Heart left ventricle (tissue), 16 donors: Measurements from ENCODE around the gene TNFAIP2. TPM values are rescaled to one million over a fixed set of nuclear protein-coding genes. Genes with fewer than 3 reads are reported as not detected.

Experiments used
- ATAC-seq, 4 donors: fragments of 200-7000 bp; cut with Tn5 transposase; one replicate each; pipeline ENCODE4 v1.9.1; 2020 to 2022; ENCODE audit warnings: moderate library complexity in 4 of 4, mild to moderate bottlenecking in 3 of 4, moderate number of reproducible peaks in 1 of 4
- DNase-seq, 5 donors: peaks; one replicate each; pipeline ENCODE4 v3.0.0-alpha.2; 2020
- H3K27ac ChIP-seq, 12 donors: fragments of 200-600 bp; sonication (generic) in 4 of 12; one replicate each; pipeline versions ENCODE4 v1.5.0 to v1.8.0; 2016 to 2022; ENCODE audit warnings: mild to moderate bottlenecking in 2 of 12
- H3K27me3 ChIP-seq, 9 donors: fragments of 200-600 bp; sonication (generic) in 2 of 9; one replicate each; pipeline versions ENCODE4 v1.5.1 to v1.8.0; 2016 to 2022; ENCODE audit warnings: mild to moderate bottlenecking in 3 of 9
- H3K36me3 ChIP-seq, 9 donors: fragments of 200-600 bp; sonication (generic) in 2 of 9; one replicate each; pipeline versions ENCODE4 v1.5.0 to v1.8.0; 2018 to 2022; ENCODE audit warnings: mild to moderate bottlenecking in 2 of 9
- H3K4me1 ChIP-seq, 12 donors: fragments of 200-600 bp; sonication (generic) in 4 of 12; one replicate each; pipeline versions ENCODE4 v1.5.0 to v1.8.0; 2016 to 2022; ENCODE audit warnings: mild to moderate bottlenecking in 3 of 12
- H3K4me3 ChIP-seq, 12 donors: fragments of 200-600 bp; sonication (generic) in 4 of 12; one replicate each; pipeline versions ENCODE4 v1.5.0 to v1.8.0; 2017 to 2022; ENCODE audit warnings: mild to moderate bottlenecking in 9 of 12, moderate library complexity in 4 of 12
- H3K9me3 ChIP-seq, 12 donors: fragments of 200-600 bp; sonication (generic) in 4 of 12; one replicate each; pipeline versions ENCODE4 v1.5.0 to v1.8.0; 2016 to 2022; ENCODE audit warnings: mild to moderate bottlenecking in 1 of 12
- CTCF ChIP-seq, 12 donors: fragments of 200-600 bp; sonication (generic) in 4 of 12; IDR thresholded peaks; one replicate each; pipeline versions ENCODE4 v1.5.0 to v1.8.0; 2018 to 2022; ENCODE audit warnings: antibody characterized with exemption in 12 of 12, mild to moderate bottlenecking in 5 of 12
- POLR2A ChIP-seq, 2 donors: fragments of 450-650 bp; IDR thresholded peaks; one replicate each; pipeline ENCODE4 v1.6.1; 2017; ENCODE audit warnings: antibody characterized with exemption in 2 of 2, mild to moderate bottlenecking in 2 of 2, moderate library complexity in 2 of 2
- WGBS, 4 donors: extraction: QIAGEN DNeasy Blood & Tissue Kit in 2 of 4; methylation state at CpG; one replicate each; pipeline versions ENCODE4 v1.1.5 to v1.1.7; 2013 to 2018; 5-methylcytosine and 5-hydroxymethylcytosine counted together
- intact Hi-C, 10 donors: fragments of 100-400 bp; cut with DNase I; formaldehyde crosslinking; loops; one replicate each; pipeline versions ENCODE4 v1.11.1 to v1.14.2; 2022
- polyA plus RNA-seq, 2 donors: library from polyadenylated mRNA; stranded (reverse); fragments of 200-250 nt; gene quantifications; one replicate each; pipeline ENCODE4 v1.2.3, GENCODE V29; 2013
- total RNA-seq, 9 donors: library from RNA; depleted of rRNA in 2 of 9; stranded (reverse); fragments of >200 nt in 2 of 9; fragmentation: NEBNext Ultra II Directional in 3 of 9; extraction: Animal tissue kit (Norgen Biotek cat#: 25700) in 3 of 9; gene quantifications; one replicate each; pipeline versions ENCODE4 v1.1.0 to v1.2.4, GENCODE V29; 2016 to 2023
- donor health status: ischemic (EF 13 %, LVEDD 7.1; RV severe dilation, severe dysfunction).
- donor health status: healthy with polysubstance abuse.
- donor health status: DM: no; HTN: yes; CAD: no.
- donor health status: DM: no; HTN: no; CAD: no.
- donor health status: ischemic (EF 25% LVEDD 6.9; RV normal size, moderate dysfunction).
- donor health status: ischemic (EF 25% LVEDD 5.7; RV mildly dilated, moderate dysfunction).
- donor health status: healthy.
- donor health status: DM: yes; HTN: yes; CAD: no.
- donor health status: ischemic (EF 35%, LVEDD 5.7; RV mildly dilated, moderate dysfunction).
- donor health status: nonischemic (EF 11% LVEDD 7.7; RV severe dilation, severe dysfunction).
- donor health status: DM: yes; HTN: yes; CAD: no.
- donor health status: PGD.
- donor health status: ischemic (EF 29% LVEDD 5.4; RV normal size, mild dysfunction).
- donor health status: nonischemic (EF 23%, LVEDD 6.1; RV moderate dilation, normal function).

TNFAIP2 gene
- total and polyA plus RNA-seq, 11 donors: 22.0 to 253 (median 33.5) TPM

DNA sequence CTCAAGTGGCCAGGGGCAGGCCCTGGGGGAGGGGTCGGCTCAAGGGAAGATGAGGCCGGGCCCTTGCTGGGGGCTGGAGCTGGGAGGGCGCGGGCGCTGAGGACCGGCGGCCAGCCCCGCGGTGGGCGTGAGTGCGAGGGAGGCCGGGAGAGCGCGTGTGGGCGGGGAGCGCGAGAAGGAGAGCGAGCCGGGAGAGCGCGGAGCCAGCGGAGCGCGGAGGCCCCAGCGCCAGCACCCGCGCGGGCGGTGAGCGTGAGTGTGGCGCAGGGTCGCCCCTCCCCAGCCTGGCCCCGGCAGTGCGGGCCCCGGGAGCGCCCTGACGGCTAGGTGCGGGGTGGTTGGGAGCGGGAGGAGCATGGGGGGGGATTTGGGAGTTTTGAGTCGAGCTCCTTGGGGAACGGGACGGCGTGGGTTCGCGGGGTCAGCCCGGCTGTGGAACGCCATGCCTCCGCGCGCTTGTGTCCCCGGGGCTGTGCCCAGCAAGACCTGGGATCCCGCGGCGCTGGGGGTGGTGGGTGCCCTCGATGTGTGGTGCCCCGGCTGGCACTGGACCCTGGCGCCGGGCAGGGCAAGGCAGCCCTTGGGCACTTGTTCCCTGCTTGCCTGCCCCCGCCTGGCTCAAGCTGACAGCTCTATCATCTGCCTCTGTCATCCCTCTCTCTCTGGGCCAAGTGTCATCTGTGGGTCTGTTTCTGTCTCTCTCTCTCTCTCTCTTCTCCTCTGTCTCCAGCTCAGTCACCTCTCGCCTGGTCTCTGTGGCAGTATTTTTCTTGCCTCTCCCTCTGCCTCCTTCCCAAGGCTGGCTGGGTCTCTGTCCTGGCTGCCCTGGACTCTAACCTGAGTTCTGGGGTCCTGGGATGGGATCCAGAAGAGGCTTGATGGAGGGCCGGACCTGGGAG is 39.0 kb upstream of the TNFAIP2 start, which contains the start of gene LBHD2:
Gene LBHD2, plus strand, starts transcription at position 190 of the 899 bp plus-strand sequence. CDS start 1,803 bp downstream, outside the sequence.
- ATAC-seq (peak in 1 of 4 donors; percentile 63), DNase-seq (peak in 3 of 5 donors; percentile 5 to 54 (median 24))
- no peak within 1 kb of the TSS for H3K27ac ChIP-seq
- H3K36me3 ChIP-seq: no peaks in the 10 kb centered on the region
- peak within 1 kb of the TSS in 4 of 12 donors; percentile 12 to 35 (median 22) for H3K4me3 ChIP-seq
- peaks cover 0 to 7% (median 0%) of the 10 kb centered on the region in 12 donors for H3K4me1 ChIP-seq
- WGBS, 4 donors: 17 to 63% (median 20%) methylated on average over 11 to 61 of the region's 61 CpGs
- TF ChIP-seq POLR2A (IDR thresholded peaks at IDR 0.05): no peak
- no peak for TF ChIP-seq CTCF (IDR thresholded peaks at IDR 0.05)
- intact Hi-C loops: loop anchor here in 1 of 10 donors (10.0 kb wide), 1 partner anchor 389 kb away; no protein-coding TSS in a partner anchor
- no peaks in the 10 kb centered on the region for H3K9me3 ChIP-seq
- H3K27me3 ChIP-seq: peaks cover 0 to 47% (median 19%) of the 10 kb centered on the region in 9 donors

DNA sequence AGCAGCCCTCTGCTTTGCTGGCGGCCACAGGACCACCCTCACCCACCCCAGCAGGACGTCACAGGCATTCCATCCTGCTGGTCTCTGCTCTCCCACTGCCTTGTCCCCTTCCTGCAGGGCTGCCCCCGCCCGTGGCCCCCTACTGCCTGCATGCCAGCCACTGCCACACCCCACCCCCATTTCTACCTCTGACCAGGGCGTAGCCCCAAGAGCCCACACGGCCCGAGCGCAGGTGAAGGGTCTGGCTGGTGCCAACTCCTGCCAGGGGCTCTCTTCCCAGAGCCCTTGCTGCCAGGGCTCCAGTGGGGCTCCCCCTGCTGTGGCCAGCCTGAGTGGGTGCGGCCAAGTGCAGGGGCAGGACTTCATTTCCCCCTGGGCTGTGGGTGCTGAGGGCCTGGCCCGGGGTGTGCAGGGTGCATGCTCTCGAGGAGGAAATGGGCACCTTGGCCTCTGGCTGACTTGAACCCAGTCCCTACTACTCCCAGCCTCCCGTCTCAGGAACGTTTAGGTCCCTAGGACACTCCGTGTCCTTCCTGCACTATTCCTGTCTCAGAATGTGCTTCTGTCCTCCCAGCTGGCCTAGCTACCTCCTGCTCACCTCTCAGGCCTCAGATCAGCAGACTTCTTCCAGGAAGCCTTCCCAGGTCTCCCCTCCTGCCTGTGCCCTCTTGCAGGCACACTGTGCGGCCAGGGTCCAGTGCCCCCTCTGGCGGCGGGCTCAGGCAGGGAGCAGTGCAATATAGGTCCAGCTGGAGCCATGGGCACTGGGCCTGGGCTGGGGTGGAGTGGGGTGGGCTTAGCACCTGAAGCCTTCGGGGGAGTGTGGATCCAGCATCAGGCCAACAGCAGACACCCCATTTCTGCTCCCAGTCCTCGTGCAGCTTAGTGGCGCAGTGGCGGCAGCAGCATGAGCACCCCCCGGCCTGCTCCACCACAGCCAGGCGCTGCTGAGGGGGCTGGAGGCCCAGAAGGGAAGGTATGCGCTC is 37.9 kb upstream of the TNFAIP2 start:
- H3K4me3 ChIP-seq: no peak overlapping the region

GRCh38 chr14:103086771-103087342 is 36.4 kb upstream of the TNFAIP2 start:
- intact Hi-C loops: loop anchor here in 1 of 10 donors (10.0 kb wide), 1 partner anchor 392 kb away; no protein-coding TSS in a partner anchor
- DNase-seq (peak in 1 of 5 donors; percentile 32), ATAC-seq (no peak)
- Histone ChIP-seq H3K36me3 (no peaks in the 10 kb centered on the region), H3K4me1 (peaks cover 0 to 17% (median 6%) of the 10 kb centered on the region in 12 donors), H3K27me3 (peaks cover 0 to 56% (median 19%) of the 10 kb centered on the region in 9 donors), H3K27ac (no peak overlapping the region), H3K9me3 (no peaks in the 10 kb centered on the region), H3K4me3 (no peak overlapping the region)
- 59 to 80% (median 73%) methylated on average over 5 to 8 of the region's 8 CpGs for WGBS, 4 donors
- TF ChIP-seq POLR2A (IDR thresholded peaks at IDR 0.05): no peak
- no peak for TF ChIP-seq CTCF (IDR thresholded peaks at IDR 0.05)

More for the DNA sequence above, 37.9 kb upstream of the TNFAIP2 start:
- Histone ChIP-seq H3K4me1 (peaks cover 0 to 7% (median 0%) of the 10 kb centered on the region in 12 donors), H3K27me3 (peaks cover 0 to 47% (median 19%) of the 10 kb centered on the region in 9 donors), H3K36me3 (no peaks in the 10 kb centered on the region), H3K27ac (no peak overlapping the region), H3K9me3 (no peaks in the 10 kb centered on the region)
- intact Hi-C loops: loop anchor here in 1 of 10 donors (10.0 kb wide), 1 partner anchor 391 kb away; no protein-coding TSS in a partner anchor
- peak in 3 of 5 donors; percentile 6 to 50 (median 15) for DNase-seq
- TF ChIP-seq POLR2A (IDR thresholded peaks at IDR 0.05) (no peak), CTCF (IDR thresholded peaks at IDR 0.05) (peak in 3 of 12 donors; percentile 10 to 17 (median 12))
- 75 to 83% (median 76%) methylated on average over 22 to 24 of the region's 24 CpGs for WGBS, 4 donors
- ATAC-seq: peak in 1 of 4 donors; percentile 40
